ENCODE data around the gene SIDT1. TPM values are rescaled to one million over a fixed set of nuclear protein-coding genes. Genes with fewer than 3 reads are reported as not detected.

Gene SIDT1
- total and polyA plus RNA-seq, 3 donors from 2014 or later, result 5.0 to 8.6 (median 5.9) TPM

GRCh38 chr3:113664523-113665094 is 132.3 kb downstream of the SIDT1 start:
- H3K4me3 ChIP-seq, result no peak overlapping the region
- H3K27me3 ChIP-seq, result no peaks in the 10 kb centered on the region
- no peaks in the 10 kb centered on the region for H3K36me3 ChIP-seq (ENCODE audit: low read depth, missing control alignments)
- no peak for DNase-seq
- H3K9me3 ChIP-seq, result no peaks in the 10 kb centered on the region
- no peaks in the 10 kb centered on the region for H3K4me1 ChIP-seq
- intact Hi-C loops (cut with DNase I; ENCODE audit: low total_unique reads), result no loop called here
- H3K27ac ChIP-seq, result no peak overlapping the region
- TF ChIP-seq, protein P1, sequence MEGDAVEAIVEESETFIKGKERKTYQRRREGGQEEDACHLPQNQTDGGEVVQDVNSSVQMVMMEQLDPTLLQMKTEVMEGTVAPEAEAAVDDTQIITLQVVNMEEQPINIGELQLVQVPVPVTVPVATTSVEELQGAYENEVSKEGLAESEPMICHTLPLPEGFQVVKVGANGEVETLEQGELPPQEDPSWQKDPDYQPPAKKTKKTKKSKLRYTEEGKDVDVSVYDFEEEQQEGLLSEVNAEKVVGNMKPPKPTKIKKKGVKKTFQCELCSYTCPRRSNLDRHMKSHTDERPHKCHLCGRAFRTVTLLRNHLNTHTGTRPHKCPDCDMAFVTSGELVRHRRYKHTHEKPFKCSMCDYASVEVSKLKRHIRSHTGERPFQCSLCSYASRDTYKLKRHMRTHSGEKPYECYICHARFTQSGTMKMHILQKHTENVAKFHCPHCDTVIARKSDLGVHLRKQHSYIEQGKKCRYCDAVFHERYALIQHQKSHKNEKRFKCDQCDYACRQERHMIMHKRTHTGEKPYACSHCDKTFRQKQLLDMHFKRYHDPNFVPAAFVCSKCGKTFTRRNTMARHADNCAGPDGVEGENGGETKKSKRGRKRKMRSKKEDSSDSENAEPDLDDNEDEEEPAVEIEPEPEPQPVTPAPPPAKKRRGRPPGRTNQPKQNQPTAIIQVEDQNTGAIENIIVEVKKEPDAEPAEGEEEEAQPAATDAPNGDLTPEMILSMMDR (IDR thresholded peaks at IDR 0.05), result no peak
- no peak for TF ChIP-seq POLR2A (IDR thresholded peaks at IDR 0.05)

DNA sequence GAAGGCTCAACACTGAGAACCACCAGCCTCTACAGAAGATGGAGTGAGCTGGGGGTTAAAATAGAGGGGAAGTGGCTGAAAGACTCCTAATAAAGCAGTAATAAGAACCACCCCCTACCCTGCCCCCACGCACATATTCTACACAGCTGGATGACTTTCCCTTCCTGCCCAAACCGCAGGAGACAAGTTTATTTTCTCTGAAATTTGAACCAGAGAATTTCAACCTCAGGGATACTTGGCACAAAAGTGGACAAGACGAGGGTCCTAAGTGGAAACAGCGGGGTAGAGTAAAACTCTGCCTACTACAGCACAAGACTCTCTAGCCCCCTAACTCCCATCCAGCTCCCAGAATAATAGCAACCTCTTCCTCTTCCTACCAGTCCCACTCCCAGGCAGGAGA is 135.7 kb downstream of the SIDT1 start:
- Histone ChIP-seq H3K36me3 (ENCODE audit: low read depth, missing control alignments) (no peaks in the 10 kb centered on the region), H3K9me3 (no peaks in the 10 kb centered on the region), H3K27me3 (no peaks in the 10 kb centered on the region), H3K4me1 (no peaks in the 10 kb centered on the region), H3K27ac (peak overlapping the region in 1 of 2 donors; percentile 51), H3K4me3 (no peak overlapping the region)
- DNase-seq, result no peak
- TF ChIP-seq, protein P1 (IDR thresholded peaks at IDR 0.05), result no peak
- TF ChIP-seq POLR2A (IDR thresholded peaks at IDR 0.05), result no peak
- 56 to 76% methylated on average over 4 of the region's 4 CpGs for WGBS, 2 donors
- intact Hi-C loops (cut with DNase I; ENCODE audit: low total_unique reads), result no loop called here

DNA sequence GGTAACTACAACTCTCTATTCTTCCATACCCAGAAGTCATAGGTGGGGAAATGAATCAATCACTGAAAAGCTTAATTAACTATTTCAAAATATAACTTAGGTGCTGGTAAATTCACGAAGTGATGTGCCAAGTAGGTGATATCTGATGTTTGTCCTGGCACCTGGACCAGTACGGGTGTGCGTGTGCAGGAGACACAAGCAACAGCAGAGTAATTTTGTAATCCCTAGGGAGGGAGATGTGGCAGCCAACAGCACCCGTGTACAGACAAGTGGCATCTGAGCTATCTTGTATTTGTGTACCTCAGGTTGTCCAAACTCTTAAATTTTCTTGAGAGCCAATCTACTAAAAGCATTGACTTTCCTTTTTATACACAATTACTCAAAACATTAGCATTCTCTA is 141.2 kb downstream of the SIDT1 start:
- 89 to 97% methylated on average over 4 of the region's 4 CpGs for WGBS, 2 donors
- H3K4me1 ChIP-seq, result no peaks in the 10 kb centered on the region
- H3K27ac ChIP-seq, result no peak overlapping the region
- H3K9me3 ChIP-seq, result no peaks in the 10 kb centered on the region
- intact Hi-C loops (cut with DNase I; ENCODE audit: low total_unique reads), result no loop called here
- TF ChIP-seq, protein P1 (IDR thresholded peaks at IDR 0.05), result no peak
- TF ChIP-seq POLR2A (IDR thresholded peaks at IDR 0.05), result no peak
- H3K27me3 ChIP-seq, result no peaks in the 10 kb centered on the region
- no peak for DNase-seq
- H3K36me3 ChIP-seq (ENCODE audit: low read depth, missing control alignments), result no peaks in the 10 kb centered on the region
- no peak overlapping the region for H3K4me3 ChIP-seq

DNA sequence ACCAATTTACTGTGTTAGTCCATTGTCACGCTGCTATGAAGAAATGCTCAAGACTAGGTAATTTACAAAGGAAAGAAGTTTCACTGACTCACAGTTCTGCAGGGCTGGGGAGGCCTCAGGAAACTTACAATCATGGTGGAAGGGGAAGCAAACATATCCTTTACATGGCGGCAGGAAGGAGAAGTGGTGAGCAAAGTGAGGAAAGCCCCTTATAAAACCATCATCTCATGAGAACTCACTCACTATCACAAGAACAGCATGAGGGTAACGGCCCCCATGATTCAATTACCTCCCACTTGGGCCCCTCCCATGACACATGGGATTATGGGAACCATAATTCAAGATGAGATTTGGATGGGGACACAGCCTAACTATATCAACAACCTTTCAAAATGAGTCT is 143.9 kb downstream of the SIDT1 start:
- Histone ChIP-seq H3K9me3 (no peaks in the 10 kb centered on the region), H3K4me3 (no peak overlapping the region), H3K27ac (no peak overlapping the region), H3K36me3 (ENCODE audit: low read depth, missing control alignments) (no peaks in the 10 kb centered on the region), H3K27me3 (no peaks in the 10 kb centered on the region), H3K4me1 (no peaks in the 10 kb centered on the region)
- TF ChIP-seq POLR2A (IDR thresholded peaks at IDR 0.05), result no peak
- TF ChIP-seq, protein P1 (IDR thresholded peaks at IDR 0.05), result no peak
- DNase-seq, result no peak
- WGBS, 2 donors, result 92 to 93% methylated on average over 3 of the region's 3 CpGs
- intact Hi-C loops (cut with DNase I; ENCODE audit: low total_unique reads), result no loop called here

- DNase-seq, result no peak
- no peaks in the 10 kb centered on the region for H3K36me3 ChIP-seq (ENCODE audit: low read depth, missing control alignments)
- TF ChIP-seq, protein P1 (IDR thresholded peaks at IDR 0.05), result no peak
- no peak for TF ChIP-seq POLR2A (IDR thresholded peaks at IDR 0.05)
- H3K4me1 ChIP-seq, result no peaks in the 10 kb centered on the region
- intact Hi-C loops (cut with DNase I; ENCODE audit: low total_unique reads), result no loop called here
- 86% methylated on average over 1 of the region's 1 CpG for WGBS, 2 donors
- no peaks in the 10 kb centered on the region for H3K27me3 ChIP-seq
- H3K9me3 ChIP-seq, result no peaks in the 10 kb centered on the region
- H3K27ac ChIP-seq, result no peak overlapping the region
- no peak overlapping the region for H3K4me3 ChIP-seq
Measured at GRCh38 chr3:113677737-113678136, 145.4 kb downstream of the SIDT1 start.
